HG02763 (cell line): ENCODE results near the gene MFSD1.

ENCODE experiments used
- ATAC-seq: cut with Tn5 transposase; IDR thresholded peaks from one replicate; pipeline ENCODE4 v1.9.1; 2021; ENCODE audit warnings: mild to moderate bottlenecking, moderate library complexity; ENCODE audit not compliant: unreplicated experiment

The MFSD1 gene

DNA sequence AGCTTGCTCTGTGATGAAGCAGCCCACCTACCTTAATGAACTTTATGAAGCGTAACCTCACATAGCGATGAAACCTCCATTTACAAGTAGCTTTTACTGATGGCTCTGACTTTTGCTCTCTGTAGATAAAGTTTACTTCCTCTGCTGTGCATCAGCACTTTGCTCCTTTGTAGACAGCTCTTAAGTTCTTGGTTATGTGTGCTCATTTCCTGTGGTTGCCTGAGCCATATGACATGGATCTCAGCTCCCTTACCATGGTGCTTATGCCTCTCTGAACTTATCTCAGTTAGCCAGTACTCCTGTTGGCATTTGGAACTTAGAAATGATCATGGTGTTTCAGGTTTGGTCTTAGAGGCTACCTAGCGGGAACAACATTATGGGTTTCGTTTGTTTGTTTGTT is 7.8 kb downstream of the MFSD1 start:
- no peak for ATAC-seq

DNA sequence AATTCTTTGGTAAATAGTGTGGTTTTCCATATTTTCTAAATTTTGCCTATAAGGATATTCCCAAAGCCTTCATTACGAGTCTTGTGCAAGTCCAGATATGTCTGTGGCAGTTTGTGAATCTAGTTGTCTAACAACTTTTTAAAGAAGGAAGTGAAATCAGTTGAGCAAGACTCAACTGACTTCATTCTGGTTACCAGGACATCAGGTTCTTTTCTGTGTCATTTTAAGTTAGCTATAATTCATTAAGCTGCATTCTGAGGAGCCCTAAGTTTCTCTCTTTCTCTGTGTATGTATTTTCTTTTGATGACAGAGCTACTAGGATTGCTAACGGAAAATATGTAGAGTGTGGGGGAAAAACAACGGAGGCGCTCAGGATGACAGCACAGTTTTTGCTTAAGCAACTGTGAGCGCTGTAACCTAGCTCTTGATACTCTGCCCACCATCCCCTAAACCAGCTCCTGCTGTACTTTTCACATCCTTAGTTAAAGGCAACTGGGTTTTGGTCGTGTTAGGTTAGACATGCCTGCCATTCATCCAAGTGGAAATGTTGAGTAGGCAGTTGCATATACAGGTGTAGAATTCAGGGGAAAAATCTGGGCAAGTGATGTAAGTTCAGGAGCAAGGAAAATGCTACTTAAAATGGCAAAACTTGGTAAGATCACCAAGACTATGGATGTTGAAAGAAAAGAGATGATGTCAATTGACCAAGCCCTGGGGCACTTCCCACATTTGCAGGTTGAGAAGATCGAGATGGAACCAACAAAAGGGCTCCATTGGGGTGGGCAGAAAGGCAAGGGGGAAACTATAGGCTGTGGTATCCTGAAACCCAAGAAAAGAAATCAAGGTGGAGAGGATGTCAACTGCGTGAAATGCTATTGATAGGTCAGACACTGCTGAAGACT is 9.2 kb downstream of the MFSD1 start:
- no peak for ATAC-seq

DNA sequence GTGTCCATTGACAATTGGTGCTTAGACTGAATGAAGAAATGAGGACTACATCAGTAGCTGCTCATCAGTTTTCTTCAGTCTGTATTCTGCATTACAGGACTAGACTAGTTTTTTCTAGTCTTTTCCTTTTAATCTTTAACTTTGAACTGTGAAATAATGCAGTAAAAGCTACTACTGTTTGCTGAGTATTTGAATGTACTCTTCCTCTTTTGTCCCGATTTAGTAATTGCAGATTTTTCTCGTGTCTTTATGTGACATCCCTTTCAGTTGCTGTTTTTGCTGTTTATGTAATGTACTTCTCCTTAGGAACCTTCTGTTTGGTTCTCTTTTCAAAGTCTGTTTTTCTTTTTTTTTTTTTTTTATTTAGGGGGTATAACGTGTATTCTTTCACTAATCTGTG is 17.4 kb downstream of the MFSD1 start:
- no peak for ATAC-seq

DNA sequence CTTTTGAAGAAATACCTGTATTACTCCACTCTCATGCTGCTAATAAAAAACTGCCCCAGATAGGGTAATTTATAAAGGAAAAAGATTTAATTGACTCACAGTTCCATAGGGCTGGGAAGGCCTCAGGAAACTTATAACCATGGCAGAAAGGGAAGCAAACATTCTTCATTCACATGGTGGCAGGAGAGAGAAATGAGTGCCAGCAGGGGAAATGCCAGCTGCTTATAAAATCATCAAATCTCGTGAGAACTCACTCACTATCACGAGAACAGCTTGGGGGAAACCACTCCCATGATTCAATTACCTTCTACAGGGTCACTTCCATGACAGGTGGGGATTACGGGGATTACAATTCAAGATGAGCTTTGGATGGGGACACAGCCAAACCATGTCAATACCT is 18.7 kb downstream of the MFSD1 start:
- no peak for ATAC-seq

DNA sequence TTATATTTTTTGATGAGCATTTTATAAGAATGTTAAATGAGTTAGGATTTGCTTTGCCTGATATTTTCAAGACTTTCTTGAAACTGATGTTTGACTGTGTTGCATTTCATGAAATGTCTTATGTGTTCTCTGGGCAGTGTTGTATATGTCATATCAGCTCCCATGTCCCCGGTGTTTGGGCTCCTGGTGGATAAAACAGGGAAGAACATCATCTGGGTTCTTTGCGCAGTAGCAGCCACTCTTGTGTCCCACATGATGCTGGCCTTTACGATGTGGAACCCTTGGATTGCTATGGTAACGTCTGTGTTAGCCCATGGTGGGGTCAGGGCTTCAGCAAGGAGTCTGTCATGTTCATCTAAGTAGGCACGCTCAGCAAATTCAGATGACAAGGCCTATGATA is 20.0 kb downstream of the MFSD1 start:
- ATAC-seq: no peak

DNA sequence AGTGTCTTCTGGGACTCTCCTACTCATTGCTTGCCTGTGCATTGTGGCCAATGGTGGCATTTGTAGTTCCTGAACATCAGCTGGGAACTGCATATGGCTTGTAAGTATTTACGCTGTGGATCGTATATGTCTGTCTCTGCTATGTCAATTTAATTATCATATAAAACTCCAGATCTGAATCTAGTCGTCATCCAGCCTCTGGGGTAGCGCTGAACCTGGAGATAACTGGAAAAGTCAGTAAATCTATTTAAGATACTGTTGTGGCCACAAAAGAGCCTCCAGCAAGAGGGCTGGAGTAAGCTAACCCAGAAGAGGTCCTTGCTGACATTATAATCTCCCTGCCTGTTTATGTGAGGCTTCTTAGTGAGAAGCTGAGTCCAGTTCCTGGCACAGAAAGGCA is 21.6 kb downstream of the MFSD1 start:
- ATAC-seq: no peak

DNA sequence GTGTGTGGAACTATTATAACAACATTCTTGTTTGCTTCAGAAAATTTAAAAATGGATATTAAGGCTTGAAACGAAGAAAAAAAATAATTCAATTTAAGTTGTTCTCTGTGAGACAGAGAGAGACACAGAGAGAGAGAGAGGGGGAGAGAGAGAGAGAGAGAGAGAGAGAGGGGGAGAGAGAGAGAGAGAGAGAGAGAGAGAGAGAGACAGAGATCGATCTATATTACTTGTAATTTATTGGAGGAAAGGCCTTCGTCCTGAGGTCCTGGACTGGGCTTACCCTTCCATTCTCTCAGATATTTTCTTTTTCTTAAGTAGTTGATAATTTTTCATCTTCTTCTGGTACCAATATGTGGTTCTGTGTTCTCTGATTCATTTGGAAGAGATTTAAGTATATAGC is 25.9 kb downstream of the MFSD1 start:
- no peak for ATAC-seq

DNA sequence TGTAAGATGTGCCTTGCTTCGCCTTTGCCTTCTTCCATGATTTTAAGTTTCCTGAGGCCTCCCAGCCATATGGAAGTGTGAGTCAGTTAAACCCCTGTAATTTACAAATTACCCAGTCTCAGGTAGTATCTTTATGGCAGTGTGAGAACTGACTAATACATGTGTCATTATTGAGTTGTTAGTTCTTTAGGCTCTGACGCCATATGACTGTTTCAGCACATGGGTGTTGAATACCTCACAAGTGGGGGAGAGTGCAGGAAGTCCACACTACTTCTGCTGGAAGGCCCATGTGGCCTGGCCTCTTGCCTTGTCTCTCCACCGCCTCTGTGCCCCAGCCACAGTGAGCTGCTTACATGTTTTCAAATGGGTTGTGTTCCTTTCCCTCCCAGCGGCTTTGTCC is 28.5 kb downstream of the MFSD1 start:
- ATAC-seq: no peak

DNA sequence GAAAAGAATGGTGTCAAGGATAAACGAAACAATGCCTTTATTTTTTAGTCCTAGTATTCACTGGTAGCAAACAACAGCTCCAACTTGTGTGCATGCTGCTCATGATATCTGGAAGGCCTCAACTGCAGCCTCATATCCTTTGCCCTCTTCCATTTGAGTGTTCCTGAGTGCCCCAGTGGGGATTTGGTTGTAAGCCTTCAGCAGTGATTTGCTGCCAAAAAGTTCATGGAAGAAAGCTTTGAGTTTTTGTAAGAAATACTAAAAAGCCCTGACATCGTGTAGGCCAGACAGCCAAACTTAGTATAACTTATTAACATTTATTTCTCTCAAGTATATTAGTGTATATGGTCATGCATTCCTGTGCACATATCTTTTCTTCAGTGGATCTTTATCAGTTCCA is 30.0 kb downstream of the MFSD1 start:
- no peak for ATAC-seq

DNA sequence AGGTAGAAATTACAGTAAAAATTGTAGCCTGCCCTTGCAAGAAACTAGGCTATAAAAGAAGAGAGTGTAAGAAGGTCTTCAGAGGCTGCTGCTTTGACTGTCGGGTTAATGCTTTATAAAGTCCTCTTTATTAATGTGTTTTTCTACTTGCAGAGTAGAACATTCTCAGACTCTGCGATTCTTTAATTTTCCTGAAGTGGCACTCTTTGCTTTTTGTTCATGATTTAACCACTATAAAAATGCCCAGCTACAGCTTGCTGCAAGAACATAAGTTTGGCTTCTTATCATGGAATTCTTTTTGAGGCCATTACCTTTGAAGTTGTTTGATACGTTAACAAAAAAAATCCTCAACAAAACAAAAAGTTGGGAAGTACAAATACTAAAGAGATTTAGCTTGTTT is 33.8 kb downstream of the MFSD1 start:
- ATAC-seq: no peak

DNA sequence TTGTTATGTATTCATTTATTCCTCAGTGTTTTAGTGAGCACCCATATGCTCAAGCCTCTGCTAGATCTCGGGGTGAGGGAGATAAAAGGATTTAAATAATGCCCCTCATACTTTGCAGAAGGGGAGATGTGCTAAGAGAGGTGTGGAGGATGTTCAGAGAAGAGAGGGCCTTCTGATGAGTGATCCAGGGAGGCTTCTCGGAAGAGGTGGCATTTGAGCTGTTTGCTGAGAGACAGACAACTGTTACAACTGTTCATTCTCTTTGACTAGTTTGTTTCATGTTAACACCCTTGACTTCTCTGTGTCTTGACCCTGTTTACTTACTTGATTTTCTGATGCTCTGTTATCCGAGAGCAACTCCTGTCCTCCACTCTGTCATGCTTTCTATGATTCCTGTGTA is 34.5 kb downstream of the MFSD1 start:
- ATAC-seq: no peak

DNA sequence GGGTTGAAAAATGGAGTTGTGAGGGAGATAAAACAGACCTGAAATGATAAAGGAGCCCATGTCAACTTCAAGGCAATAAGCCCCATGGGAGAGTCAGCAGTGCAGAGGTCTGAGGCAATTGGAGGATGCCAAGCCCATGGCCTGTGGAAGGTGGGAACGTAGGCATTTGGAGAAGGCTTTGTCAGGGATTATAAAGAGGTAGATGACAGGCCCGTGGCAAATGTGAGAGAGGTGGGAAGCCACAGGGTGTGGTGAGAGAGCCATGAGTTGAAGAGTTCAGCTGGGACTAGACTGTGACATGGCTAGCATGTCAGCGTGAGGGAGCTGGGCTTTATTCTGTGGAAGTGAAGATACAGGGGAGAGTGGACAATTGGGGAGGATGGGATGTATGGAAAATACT is 35.4 kb downstream of the MFSD1 start:
- no peak for ATAC-seq

DNA sequence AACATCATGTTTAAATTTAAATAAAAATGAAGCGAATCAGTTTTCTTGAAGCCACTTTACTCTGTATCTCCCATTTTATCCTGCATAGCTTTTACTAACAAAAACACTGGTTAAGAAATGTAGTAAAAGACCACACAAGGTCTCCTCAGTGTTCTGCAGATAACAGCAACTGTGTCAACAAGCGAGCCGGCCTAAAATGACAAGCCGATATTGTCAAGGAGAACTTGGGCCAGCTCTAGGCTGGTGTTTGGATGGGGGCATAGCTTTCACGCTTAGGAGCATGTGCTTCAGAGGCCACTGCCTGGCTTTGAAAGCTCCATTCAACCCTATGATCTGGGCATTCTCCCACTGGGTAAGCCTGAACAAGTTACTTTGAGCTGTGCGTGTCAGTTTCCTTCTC is 38.1 kb downstream of the MFSD1 start:
- ATAC-seq: no peak

DNA sequence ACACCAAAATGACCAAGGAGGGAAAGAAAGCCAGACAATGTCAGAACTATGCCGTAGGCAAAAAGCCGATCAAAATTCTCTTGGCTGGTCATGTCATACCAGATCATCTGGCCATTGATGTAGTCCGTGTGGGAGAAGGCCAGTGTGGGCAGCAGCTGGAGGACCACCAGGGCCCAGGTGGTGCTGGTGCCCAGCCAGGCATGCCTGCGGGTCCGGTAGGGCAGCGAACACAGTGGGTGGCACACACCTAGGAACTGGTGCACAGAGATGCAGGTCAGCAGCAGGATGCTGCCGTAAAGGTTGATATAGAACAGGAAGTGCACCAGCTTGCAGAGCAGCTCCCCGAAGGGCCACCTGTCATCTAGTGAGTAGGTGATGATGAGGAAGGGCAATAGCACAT is 39.5 kb downstream of the MFSD1 start:
- no peak for ATAC-seq

DNA sequence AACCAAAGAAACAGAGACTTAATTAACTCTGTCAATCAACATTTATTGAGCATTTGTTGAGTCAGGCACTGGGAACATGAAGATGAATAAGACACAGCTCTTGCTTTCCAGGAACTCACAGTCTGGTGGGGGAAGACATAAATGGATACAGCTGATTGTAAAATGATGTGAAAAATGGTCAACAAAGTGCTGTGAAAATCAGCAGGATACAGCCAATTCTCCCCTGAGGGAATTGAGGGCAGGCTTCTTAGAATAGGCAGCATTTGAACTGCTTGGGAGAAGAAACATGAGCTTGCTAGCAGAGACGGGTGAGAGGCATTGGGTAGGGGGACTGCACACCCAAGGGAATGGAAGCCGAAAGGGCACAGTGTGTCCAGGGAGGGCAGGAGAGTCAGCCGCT is 41.1 kb downstream of the MFSD1 start:
- ATAC-seq: no peak

DNA sequence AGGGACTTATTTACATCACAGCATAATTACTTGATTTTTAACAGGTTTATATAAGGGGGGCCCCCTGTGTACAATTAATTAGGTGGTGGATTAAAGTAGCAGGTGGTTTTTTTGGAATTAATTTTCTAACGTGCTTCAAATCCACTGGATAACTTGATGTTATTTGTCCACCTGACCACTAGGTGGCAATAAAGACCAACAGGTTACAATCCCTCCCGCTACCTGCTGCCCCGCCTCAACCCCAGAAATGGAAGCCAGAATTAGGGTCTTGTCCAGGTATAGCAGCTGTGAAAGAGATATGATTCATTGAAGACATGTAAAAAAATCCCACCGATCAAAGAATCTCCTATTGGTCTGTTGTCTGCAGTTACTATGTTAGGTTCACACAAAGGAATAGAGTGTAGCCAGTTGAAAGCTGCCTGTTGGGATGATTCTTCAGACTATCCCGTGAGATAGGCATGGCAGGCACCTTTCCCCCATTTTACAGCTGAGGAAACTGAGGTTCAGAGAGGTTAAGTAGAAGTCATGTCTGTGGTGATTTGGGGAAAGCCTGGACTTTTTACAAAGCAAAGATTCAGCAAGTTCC is 44.0 kb downstream of the MFSD1 start:
- ATAC-seq: peak; percentile 46

DNA sequence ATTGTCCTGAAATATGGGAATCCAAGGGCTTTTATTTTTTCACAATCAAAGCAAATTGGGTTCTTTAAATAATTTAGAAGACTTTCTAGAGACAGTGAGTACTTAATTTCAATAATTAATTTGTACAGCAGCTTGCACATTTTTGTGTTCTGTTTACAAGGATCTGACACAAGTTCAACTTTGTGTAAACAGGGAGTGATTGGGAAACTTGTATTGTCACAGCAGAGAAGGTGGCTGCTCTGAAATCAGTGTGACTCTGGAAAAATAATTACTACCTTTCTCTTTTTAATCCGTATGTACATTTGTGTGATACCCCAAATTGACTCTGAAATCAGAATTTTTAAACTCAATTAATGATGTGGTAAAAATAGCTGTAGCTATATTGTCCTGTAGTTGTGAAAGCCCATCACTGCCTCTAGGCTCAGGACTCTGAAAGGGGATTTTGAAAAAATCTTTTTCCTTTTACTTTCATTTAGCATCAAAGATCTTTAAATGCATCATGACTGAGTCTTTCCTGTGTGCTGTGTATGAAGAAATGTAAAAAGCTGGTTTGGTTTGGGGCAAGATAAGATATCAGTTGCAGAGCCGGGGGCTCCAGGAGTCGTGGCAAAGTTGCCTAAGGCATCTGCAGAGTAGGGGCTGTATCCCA is 45.1 kb downstream of the MFSD1 start:
- peak; percentile 76 for ATAC-seq

DNA sequence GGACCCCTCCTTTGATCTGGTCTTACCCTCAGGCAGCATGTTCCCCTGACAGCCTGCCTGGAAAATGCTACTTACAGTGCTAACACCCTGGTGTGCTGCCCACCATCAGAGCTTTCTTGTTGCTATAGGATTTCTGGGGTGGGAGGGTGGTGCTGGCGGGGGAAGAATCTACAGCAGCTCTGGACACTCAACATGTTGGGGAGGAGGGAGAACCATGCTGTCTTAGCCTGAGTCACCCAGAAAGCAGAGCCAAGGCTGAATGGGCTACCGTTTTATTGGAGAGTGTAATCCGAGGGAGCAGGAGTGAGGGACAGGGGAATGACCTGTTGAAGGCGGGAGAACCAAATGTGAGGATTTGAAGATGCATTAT is 45.6 kb downstream of the MFSD1 start:
- peak; percentile 17 for ATAC-seq

DNA sequence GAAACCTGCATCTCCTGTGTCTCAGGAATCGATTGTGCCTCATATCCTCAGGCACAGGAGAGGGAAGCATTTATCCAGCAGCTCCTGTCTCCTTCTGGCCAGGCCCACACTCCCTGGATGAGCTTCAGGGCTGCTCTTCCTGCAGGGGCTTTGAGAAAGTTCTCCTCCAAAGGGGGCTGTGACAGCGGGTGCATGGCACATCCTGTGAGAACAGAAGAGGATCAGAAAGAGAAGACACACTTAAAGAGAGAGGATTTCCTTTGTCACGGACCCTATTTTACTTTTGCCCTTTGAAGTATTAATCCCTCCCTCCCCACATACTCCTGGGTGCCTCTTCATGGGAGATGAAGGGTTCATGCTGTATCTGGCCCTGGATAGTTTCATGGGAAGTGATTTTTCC is 46.0 kb downstream of the MFSD1 start:
- ATAC-seq: no peak

DNA sequence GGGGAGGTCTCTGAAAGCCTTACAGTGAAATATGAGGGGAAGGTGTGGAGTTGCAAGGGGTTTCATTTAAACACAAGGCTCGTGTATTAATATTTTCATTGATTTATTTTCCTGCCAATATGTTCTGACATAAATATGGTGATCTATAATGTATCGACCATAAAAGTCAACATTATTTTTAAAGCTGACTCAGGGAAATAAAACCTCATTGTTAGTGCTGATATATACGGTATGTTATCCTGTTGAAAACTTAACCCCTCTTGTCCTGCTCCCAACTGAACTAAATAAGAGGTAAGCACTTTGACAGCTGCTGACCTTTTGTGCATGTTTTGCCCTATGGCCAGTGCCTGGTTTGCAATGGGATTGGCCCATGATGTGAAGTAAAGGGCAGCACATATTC is 47.9 kb downstream of the MFSD1 start:
- no peak for ATAC-seq

DNA sequence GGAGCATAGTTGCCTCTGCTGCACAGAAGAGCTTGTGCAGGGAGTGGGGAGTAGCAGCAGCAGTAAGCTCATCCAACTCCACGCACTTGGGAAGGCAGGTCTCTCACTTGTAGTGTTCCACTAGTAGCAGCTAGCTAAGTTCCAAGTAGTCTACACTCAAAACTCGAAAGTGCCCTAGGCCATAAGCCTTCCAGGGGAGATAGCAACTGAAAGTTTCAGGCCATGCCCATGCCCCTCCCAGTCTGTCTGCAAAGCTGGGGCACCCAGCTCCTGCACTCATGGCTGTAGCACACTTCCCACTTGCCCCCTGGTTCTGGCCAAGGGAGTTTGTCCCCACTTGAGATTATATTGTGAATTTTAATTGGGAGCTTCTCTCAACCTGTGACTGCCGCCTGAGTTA is 57.5 kb downstream of the MFSD1 start:
- no peak for ATAC-seq

DNA sequence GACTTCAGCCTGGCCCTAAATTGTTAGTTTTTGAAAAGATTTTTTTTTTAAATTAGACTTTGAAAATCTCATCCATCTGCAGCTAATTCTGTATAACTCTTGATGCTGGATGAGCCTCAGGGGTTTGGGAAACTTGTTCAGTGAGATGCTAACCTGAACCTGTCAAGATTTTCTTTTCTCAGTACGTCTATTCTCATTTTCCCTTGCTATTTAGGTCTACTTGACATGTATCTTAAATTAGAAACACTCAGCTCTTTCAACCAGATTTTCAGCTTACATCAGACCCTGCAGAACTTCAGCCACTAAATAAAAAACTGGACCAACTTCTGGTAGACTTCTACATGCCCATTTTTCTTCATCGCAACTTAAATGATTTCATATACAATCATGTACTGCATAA is 61.4 kb downstream of the MFSD1 start:
- no peak for ATAC-seq
